ENCODE measurements around the gene PDPK1.
"Not testable (repeated sequence)": the region's sequence is repeated elsewhere in the genome, so short reads cannot be mapped to it uniquely, and the experiment has no call there.

DNA sequence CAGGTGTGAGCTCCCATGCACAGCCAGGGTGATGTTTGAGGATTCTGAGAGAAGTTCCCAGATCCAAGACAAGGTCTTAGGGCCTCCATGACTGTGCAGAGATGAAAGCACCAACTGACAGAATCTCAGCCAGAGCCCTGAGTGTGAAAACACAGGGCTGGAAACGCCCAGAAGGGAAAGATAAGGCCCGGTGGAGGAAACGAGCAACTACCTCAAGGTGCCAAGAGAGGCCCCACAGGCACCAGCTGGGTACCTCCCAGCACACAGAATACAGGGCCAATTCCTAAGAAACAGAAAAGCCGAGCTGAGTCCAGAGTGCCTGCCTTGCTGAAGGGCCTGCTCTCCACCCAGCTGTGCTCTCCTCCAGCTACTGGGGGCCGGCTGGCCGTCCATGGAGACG is 94.5 kb downstream of the PDPK1 start:
- not testable (repeated sequence) for TF ChIP-seq POLR2A, CTCF (IDR thresholded peaks at IDR 0.05)

Measured in tibial nerve (tissue), 3 donors.